SK-N-MC (cell line): ENCODE results near the gene TMEM82.
A peak's percentile ranks its signal among the peaks of the same experiment; 100 is the strongest.

ENCODE experiments used
- DNase-seq: peaks from one replicate; pipeline ENCODE4 v3.0.0-alpha.2; 2011; ENCODE audit warnings: low read depth, low spot score
- H3K27ac ChIP-seq: fragments of 200-600 bp; sonication (generic); 2 replicates; pipeline ENCODE4 v1.5.1; 2016; ENCODE audit warnings: mixed run types
- H3K36me3 ChIP-seq: fragments of 200-600 bp; sonication (generic); 2 replicates; pipeline ENCODE4 v1.6.1; 2017; ENCODE audit warnings: antibody characterized with exemption, low read length, mixed read lengths; ENCODE audit not compliant: insufficient read depth
- H3K4me3 ChIP-seq: fragments of 200-600 bp; sonication (generic); 2 replicates; pipeline ENCODE4 v1.5.1; 2016
- H3K9ac ChIP-seq: fragments of 200-600 bp; sonication (generic); 2 replicates; pipeline ENCODE4 v1.8.0; 2017; ENCODE audit warnings: mixed run types, mixed read lengths; ENCODE audit not compliant: insufficient read length
- H3K9me3 ChIP-seq: fragments of 200-600 bp; sonication (generic); 2 replicates; pipeline ENCODE4 v1.6.1; 2017; ENCODE audit warnings: low read depth, mild to moderate bottlenecking, antibody characterized with exemption, low read length, moderate library complexity, mixed read lengths
- EZH2 ChIP-seq: fragments of 200-600 bp; sonication (generic); IDR thresholded peaks from one replicate; pipeline ENCODE4 v1.6.1; 2017; ENCODE audit warnings: antibody characterized with exemption
- FOXP2 ChIP-seq: optimal IDR thresholded peaks from 2 replicates; pipeline ENCODE3; 2011; ENCODE audit warnings: mild to moderate bottlenecking, moderate library complexity; ENCODE audit not compliant: insufficient read depth; ENCODE audit errors: extremely low read length, control extremely low read depth
- POLR2AphosphoS5 ChIP-seq: IDR thresholded peaks from 2 replicates; pipeline ENCODE4 v1.6.1; 2012; ENCODE audit warnings: mild to moderate bottlenecking, low read depth, low read length, borderline replicate concordance

The TMEM82 gene

GRCh38 chr1:15703562-15703961 lies 38.7 kb upstream of the TMEM82 start:
- peak overlapping the region; percentile 79 for H3K27ac ChIP-seq
- peak overlapping the region; percentile 53 for H3K9ac ChIP-seq
- no peaks in the 10 kb centered on the region for H3K9me3 ChIP-seq
- H3K36me3 ChIP-seq, result no peaks in the 10 kb centered on the region
- peak; percentile 18 for DNase-seq
- peak overlapping the region; percentile 27 for H3K4me3 ChIP-seq
- TF ChIP-seq FOXP2 (no peak), POLR2AphosphoS5 (no peak), EZH2 (no peak)

GRCh38 chr1:15704526-15705183 lies 37.6 kb upstream of the TMEM82 start:
- Histone ChIP-seq H3K9me3 (no peaks in the 10 kb centered on the region), H3K9ac (no peak overlapping the region), H3K4me3 (no peak overlapping the region), H3K27ac (no peak overlapping the region), H3K36me3 (no peaks in the 10 kb centered on the region)
- TF ChIP-seq FOXP2, result no peak
- TF ChIP-seq POLR2AphosphoS5, result no peak
- DNase-seq, result no peak

GRCh38 chr1:15705184-15705566 lies 37.1 kb upstream of the TMEM82 start:
- H3K4me3 ChIP-seq, result no peak overlapping the region
- no peaks in the 10 kb centered on the region for H3K36me3 ChIP-seq
- H3K9ac ChIP-seq, result no peak overlapping the region
- H3K9me3 ChIP-seq, result no peaks in the 10 kb centered on the region
- TF ChIP-seq FOXP2, result no peak
- no peak for TF ChIP-seq POLR2AphosphoS5
- no peak for TF ChIP-seq EZH2
- DNase-seq, result no peak
- no peak overlapping the region for H3K27ac ChIP-seq

GRCh38 chr1:15706751-15707150 lies 35.5 kb upstream of the TMEM82 start:
- TF ChIP-seq POLR2AphosphoS5, result no peak
- no peak for DNase-seq
- no peaks in the 10 kb centered on the region for H3K9me3 ChIP-seq
- no peak overlapping the region for H3K9ac ChIP-seq
- H3K27ac ChIP-seq, result no peak overlapping the region
- no peaks in the 10 kb centered on the region for H3K36me3 ChIP-seq
- no peak overlapping the region for H3K4me3 ChIP-seq

- no peaks in the 10 kb centered on the region for H3K36me3 ChIP-seq
- no peak for DNase-seq
- no peak overlapping the region for H3K9ac ChIP-seq
- no peaks in the 10 kb centered on the region for H3K9me3 ChIP-seq
- H3K27ac ChIP-seq, result no peak overlapping the region
- TF ChIP-seq FOXP2, result no peak
- TF ChIP-seq EZH2, result no peak
- no peak for TF ChIP-seq POLR2AphosphoS5
- H3K4me3 ChIP-seq, result no peak overlapping the region
Observed at GRCh38 chr1:15707239-15707925, 34.9 kb upstream of the TMEM82 start.

- H3K27ac ChIP-seq, result no peak overlapping the region
- TF ChIP-seq EZH2 (no peak), POLR2AphosphoS5 (no peak), FOXP2 (no peak)
- no peak for DNase-seq
- no peak overlapping the region for H3K4me3 ChIP-seq
- H3K9me3 ChIP-seq, result no peaks in the 10 kb centered on the region
- H3K36me3 ChIP-seq, result no peaks in the 10 kb centered on the region
- H3K9ac ChIP-seq, result no peak overlapping the region
Observed at GRCh38 chr1:15708486-15709137, 33.7 kb upstream of the TMEM82 start.

- H3K9ac ChIP-seq, result no peak overlapping the region
- TF ChIP-seq FOXP2 (no peak), POLR2AphosphoS5 (no peak), EZH2 (no peak)
- H3K36me3 ChIP-seq, result no peaks in the 10 kb centered on the region
- DNase-seq, result no peak
- no peak overlapping the region for H3K27ac ChIP-seq
- H3K4me3 ChIP-seq, result no peak overlapping the region
- H3K9me3 ChIP-seq, result no peaks in the 10 kb centered on the region
Observed at GRCh38 chr1:15709226-15709625, 33.1 kb upstream of the TMEM82 start.

- no peak for DNase-seq
- Histone ChIP-seq H3K36me3 (peaks cover 7% of the 10 kb centered on the region; the same call in 1 of the 2 replicates), H3K4me3 (no peak overlapping the region), H3K9me3 (no peaks in the 10 kb centered on the region), H3K27ac (no peak overlapping the region), H3K9ac (no peak overlapping the region)
- no peak for TF ChIP-seq EZH2
- TF ChIP-seq POLR2AphosphoS5, result no peak
- TF ChIP-seq FOXP2, result no peak
Observed at GRCh38 chr1:15712168-15712567, 30.1 kb upstream of the TMEM82 start.
